ENCODE data around the gene OR5F1. TPM values are rescaled to one million over a fixed set of nuclear protein-coding genes. Genes with fewer than 3 reads are reported as not detected.

Gene OR5F1
- total and polyA plus RNA-seq, 9 donors = not detected

DNA sequence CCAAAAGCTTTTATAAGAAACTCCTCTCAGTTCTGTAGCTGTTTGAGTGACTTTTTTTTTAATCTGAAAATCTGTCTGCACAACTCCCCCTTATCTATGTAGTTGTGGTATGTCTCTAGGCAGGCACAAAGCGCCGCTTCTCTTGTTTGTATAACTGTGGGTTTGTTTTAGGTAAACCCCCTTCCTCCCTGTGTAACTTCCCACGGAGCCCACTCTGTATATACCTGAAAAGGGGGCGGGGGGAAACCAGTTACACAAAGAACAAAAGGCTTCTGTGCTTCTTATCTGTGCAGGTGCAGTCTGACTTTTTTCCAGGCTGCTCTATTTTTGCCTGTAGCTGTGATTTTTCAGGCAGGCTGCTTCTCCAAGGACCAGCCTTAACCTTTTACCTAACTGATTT, 37.9 kb downstream of the OR5F1 start:
- 51 to 68% (median 55%) methylated on average over 4 of the region's 4 CpGs for WGBS, 3 donors

DNA sequence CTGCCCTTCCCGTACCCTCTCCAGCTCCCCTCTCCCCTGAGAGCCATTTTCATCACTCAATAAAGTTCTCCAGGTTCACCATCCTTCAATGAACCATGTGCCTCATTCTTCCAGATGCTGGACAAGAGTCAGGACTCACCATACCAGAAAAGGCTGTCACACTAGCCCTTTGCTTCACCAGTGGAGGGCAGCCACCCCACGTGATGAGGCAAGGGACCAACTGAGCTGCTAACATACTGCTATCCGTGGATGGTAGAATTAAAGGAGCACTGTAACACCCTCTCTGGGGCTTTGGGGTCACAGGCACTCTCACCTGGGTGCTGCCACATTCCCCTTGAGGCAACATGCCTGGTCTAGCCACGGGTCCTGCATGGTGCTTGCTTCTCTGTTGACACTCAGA, 45.1 kb downstream of the OR5F1 start:
- intact Hi-C loops (cut with DNase I) = no loop called here
- WGBS, 3 donors = 60 to 71% (median 63%) methylated on average over 4 of the region's 4 CpGs

More for the DNA sequence above, 37.9 kb downstream of the OR5F1 start:
- Histone ChIP-seq H3K4me1 (ENCODE audit: insufficient read depth) (no peaks in the 10 kb centered on the region), H3K27ac (no peak overlapping the region), H3K36me3 (no peaks in the 10 kb centered on the region), H3K4me3 (no peak overlapping the region), H3K9me3 (no peaks in the 10 kb centered on the region), H3K27me3 (no peaks in the 10 kb centered on the region)
- TF ChIP-seq, protein P1, sequence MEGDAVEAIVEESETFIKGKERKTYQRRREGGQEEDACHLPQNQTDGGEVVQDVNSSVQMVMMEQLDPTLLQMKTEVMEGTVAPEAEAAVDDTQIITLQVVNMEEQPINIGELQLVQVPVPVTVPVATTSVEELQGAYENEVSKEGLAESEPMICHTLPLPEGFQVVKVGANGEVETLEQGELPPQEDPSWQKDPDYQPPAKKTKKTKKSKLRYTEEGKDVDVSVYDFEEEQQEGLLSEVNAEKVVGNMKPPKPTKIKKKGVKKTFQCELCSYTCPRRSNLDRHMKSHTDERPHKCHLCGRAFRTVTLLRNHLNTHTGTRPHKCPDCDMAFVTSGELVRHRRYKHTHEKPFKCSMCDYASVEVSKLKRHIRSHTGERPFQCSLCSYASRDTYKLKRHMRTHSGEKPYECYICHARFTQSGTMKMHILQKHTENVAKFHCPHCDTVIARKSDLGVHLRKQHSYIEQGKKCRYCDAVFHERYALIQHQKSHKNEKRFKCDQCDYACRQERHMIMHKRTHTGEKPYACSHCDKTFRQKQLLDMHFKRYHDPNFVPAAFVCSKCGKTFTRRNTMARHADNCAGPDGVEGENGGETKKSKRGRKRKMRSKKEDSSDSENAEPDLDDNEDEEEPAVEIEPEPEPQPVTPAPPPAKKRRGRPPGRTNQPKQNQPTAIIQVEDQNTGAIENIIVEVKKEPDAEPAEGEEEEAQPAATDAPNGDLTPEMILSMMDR (IDR thresholded peaks at IDR 0.05) = no peak
- TF ChIP-seq POLR2A (IDR thresholded peaks at IDR 0.05) (no peak), EP300 (IDR thresholded peaks at IDR 0.05) (no peak)
- DNase-seq = no peak
- intact Hi-C loops (cut with DNase I) = no loop called here

More for the DNA sequence above, 45.1 kb downstream of the OR5F1 start:
- H3K36me3 ChIP-seq = no peaks in the 10 kb centered on the region
- no peak for DNase-seq
- H3K4me1 ChIP-seq (ENCODE audit: insufficient read depth) = no peaks in the 10 kb centered on the region
- H3K9me3 ChIP-seq = no peaks in the 10 kb centered on the region
- no peaks in the 10 kb centered on the region for H3K27me3 ChIP-seq
- H3K27ac ChIP-seq = no peak overlapping the region
- TF ChIP-seq, protein P1 (IDR thresholded peaks at IDR 0.05) = no peak
- no peak for TF ChIP-seq EP300 (IDR thresholded peaks at IDR 0.05)
- TF ChIP-seq POLR2A (IDR thresholded peaks at IDR 0.05) = no peak
- H3K4me3 ChIP-seq = no peak overlapping the region

Other genes starting within 250 kb of the OR5F1 start
- gene OR5D13, start 221.2 kb downstream of the OR5F1 start, total RNA-seq = not detected
- gene OR5D13, start 221.2 kb downstream of the OR5F1 start, polyA plus RNA-seq = not detected
- not detected for gene OR5D14, start 199.1 kb downstream of the OR5F1 start, total RNA-seq
- gene OR5D14, start 199.1 kb downstream of the OR5F1 start, polyA plus RNA-seq = not detected
- not detected for gene OR5L1, start 183.3 kb downstream of the OR5F1 start, total RNA-seq
- gene OR5L1, start 183.3 kb downstream of the OR5F1 start, polyA plus RNA-seq = not detected
- not detected for gene OR5D18, start 175.0 kb downstream of the OR5F1 start, total RNA-seq
- gene OR5D18, start 175.0 kb downstream of the OR5F1 start, polyA plus RNA-seq = not detected
- gene OR5L2, start 167.4 kb downstream of the OR5F1 start, total RNA-seq = not detected
- gene OR5L2, start 167.4 kb downstream of the OR5F1 start, polyA plus RNA-seq = not detected
- gene OR5D16, start 155.9 kb downstream of the OR5F1 start, total RNA-seq = not detected
- gene OR5D16, start 155.9 kb downstream of the OR5F1 start, polyA plus RNA-seq = not detected
- gene TRIM51, start 111.3 kb downstream of the OR5F1 start, total RNA-seq = not detected
- gene TRIM51, start 111.3 kb downstream of the OR5F1 start, polyA plus RNA-seq = not detected
- gene OR5W2, start 80.0 kb downstream of the OR5F1 start, total RNA-seq = not detected
- gene OR5W2, start 80.0 kb downstream of the OR5F1 start, polyA plus RNA-seq = not detected
- not detected for gene OR5I1, start 58.2 kb downstream of the OR5F1 start, total RNA-seq
- not detected for gene OR5I1, start 58.2 kb downstream of the OR5F1 start, polyA plus RNA-seq
- not detected for gene OR10AG1, start 24.7 kb downstream of the OR5F1 start, total RNA-seq
- not detected for gene OR10AG1, start 24.7 kb downstream of the OR5F1 start, polyA plus RNA-seq
- gene OR5AS1, start 33.0 kb upstream of the OR5F1 start, total RNA-seq = not detected
- gene OR5AS1, start 33.0 kb upstream of the OR5F1 start, polyA plus RNA-seq = not detected
- not detected for gene OR8I2, start 98.7 kb upstream of the OR5F1 start, total RNA-seq
- not detected for gene OR8I2, start 98.7 kb upstream of the OR5F1 start, polyA plus RNA-seq
- gene OR8H2, start 109.1 kb upstream of the OR5F1 start, total RNA-seq = not detected
- gene OR8H2, start 109.1 kb upstream of the OR5F1 start, polyA plus RNA-seq = not detected
- gene OR8H3, start 127.7 kb upstream of the OR5F1 start, total RNA-seq = not detected
- not detected for gene OR8H3, start 127.7 kb upstream of the OR5F1 start, polyA plus RNA-seq
- gene OR8J3, start 145.6 kb upstream of the OR5F1 start, total RNA-seq = not detected
- gene OR8J3, start 145.6 kb upstream of the OR5F1 start, polyA plus RNA-seq = not detected
- not detected for gene OR8K5, start 165.7 kb upstream of the OR5F1 start, total RNA-seq
- gene OR8K5, start 165.7 kb upstream of the OR5F1 start, polyA plus RNA-seq = not detected
- not detected for gene OR5J2, start 182.0 kb upstream of the OR5F1 start, total RNA-seq
- gene OR5J2, start 182.0 kb upstream of the OR5F1 start, polyA plus RNA-seq = not detected
- not detected for gene OR5T2, start 239.6 kb upstream of the OR5F1 start, total RNA-seq
- gene OR5T2, start 239.6 kb upstream of the OR5F1 start, polyA plus RNA-seq = not detected